K562 (cell line): ENCODE data around the gene CHSY1. TPM values are rescaled to one million over a fixed set of nuclear protein-coding genes. Genes with fewer than 3 reads are reported as not detected.

Experiments used
- ATAC-seq: fragments of 200-7000 bp; cut with Tn5 transposase; 3 replicates; pipeline ENCODE4 v1.9.1; 2020; ENCODE audit warnings: moderate library complexity
- BruUV-seq: library from RNA; stranded (reverse); fragments of 400-500 nt; replicated peaks from 2 replicates; lab custom pipeline; 2021; lab: Mats Ljungman, UMichigan
- CTCF ChIA-PET: fragments of 300-600 bp; formaldehyde crosslinking; extraction: SDS; loops from one replicate; lab custom pipeline; 2021; ENCODE audit warnings: low intra/inter-chr PET ratio; lab: Yijun Ruan, JAX
- POLR2A ChIA-PET: fragments of 300-600, 350-650 bp; sonication (Branson Sonifier 250); formaldehyde crosslinking; extraction: SDS; loops from one replicate; lab custom pipeline; 2021; ENCODE audit warnings: antibody characterized with exemption, inconsistent platforms; lab: Yijun Ruan, JAX
- DNase-seq, 4 experiments: peaks; one replicate each; pipeline versions ENCODE4 v3.0.0 to v3.0.0-alpha.2; 2011 to 2018; ENCODE audit warnings: low spot score in 3 of 4, mixed read lengths in 3 of 4; ENCODE audit errors: extremely low read depth in 1 of 4
- FAIRE-seq: peaks from 2 replicates; lab custom pipeline; 2011; peaks lifted over from hg19 to GRCh38; lab: Jason Lieb, UNC
- H2AFZ ChIP-seq: 2 replicates; pipeline ENCODE4 v1.6.0; 2011; ENCODE audit warnings: low read depth, low read length, control low read depth, inconsistent platforms
- H3K27ac ChIP-seq: fragments of 200-600 bp; 3 replicates; pipeline ENCODE4 v1.8.0; 2011; ENCODE audit warnings: low read depth, mild to moderate bottlenecking, control low read depth, inconsistent platforms, low read length, moderate library complexity, mixed read lengths; ENCODE audit errors: extremely low read depth
- H3K27me3 ChIP-seq, 2 experiments: fragments of 300-600 bp in 1 of 2; 2 replicates in 1 of 2; 3 replicates in 1 of 2; pipeline versions ENCODE4 v1.6.0 to v1.8.0; 2011; ENCODE audit warnings: inconsistent platforms in 2 of 2, low read length in 2 of 2, mild to moderate bottlenecking in 1 of 2, mixed read lengths in 1 of 2, moderate library complexity in 1 of 2; ENCODE audit not compliant: control insufficient read depth in 2 of 2, insufficient read depth in 2 of 2
- H3K36me3 ChIP-seq: fragments of 300-600 bp; 3 replicates; pipeline ENCODE4 v1.8.0; 2011; ENCODE audit warnings: mild to moderate bottlenecking, low read length, inconsistent platforms; ENCODE audit not compliant: control insufficient read depth, insufficient read depth
- H3K4me1 ChIP-seq, 2 experiments: fragments of 200-600 bp in 1 of 2; replicated peaks in 1 of 2; 2 replicates in 1 of 2; 3 replicates in 1 of 2; pipeline versions ENCODE4 v1.5.1 to v1.8.0; 2011; ENCODE audit warnings: inconsistent platforms in 2 of 2, low read length in 2 of 2, mild to moderate bottlenecking in 1 of 2, mixed read lengths in 1 of 2, moderate library complexity in 1 of 2; ENCODE audit not compliant: control insufficient read depth in 2 of 2, insufficient read depth in 2 of 2
- H3K4me2 ChIP-seq: 2 replicates; pipeline ENCODE4 v1.6.1; 2011; ENCODE audit warnings: low read length, control low read depth, inconsistent platforms, mixed read lengths; ENCODE audit not compliant: insufficient read depth
- H3K4me3 ChIP-seq: fragments of 200-600 bp; sonication (generic), shearing (Covaris generic); 2 replicates; pipeline ENCODE4 v1.5.1; 2016; ENCODE audit warnings: control low read depth, inconsistent platforms
- H3K79me2 ChIP-seq: fragments of 200-600 bp; 3 replicates; pipeline ENCODE4 v1.8.0; 2011; ENCODE audit warnings: low read length, inconsistent platforms; ENCODE audit not compliant: control insufficient read depth, insufficient read depth
- H3K9ac ChIP-seq, 2 experiments: 2 replicates each; pipeline versions ENCODE4 v1.6.0 to v1.6.1; 2011; ENCODE audit warnings: low read depth in 2 of 2, low read length in 2 of 2, control low read depth in 1 of 2, inconsistent platforms in 1 of 2, mild to moderate bottlenecking in 1 of 2, mixed read lengths in 1 of 2; ENCODE audit not compliant: insufficient read depth in 1 of 2
- H3K9me1 ChIP-seq: one replicate; pipeline ENCODE4 v1.6.0; 2011; ENCODE audit warnings: inconsistent platforms, mild to moderate bottlenecking, low read length, moderate library complexity; ENCODE audit not compliant: control insufficient read depth, insufficient read depth
- H3K9me3 ChIP-seq: replicated peaks from 2 replicates; pipeline ENCODE4 v1.5.1; 2011; ENCODE audit warnings: low read depth, low read length, inconsistent platforms; ENCODE audit not compliant: control insufficient read depth, insufficient read depth
- H4K20me1 ChIP-seq: replicated peaks from 2 replicates; pipeline ENCODE4 v1.6.1; 2011; ENCODE audit warnings: low read length, inconsistent platforms, mixed read lengths; ENCODE audit not compliant: control insufficient read depth, insufficient read depth
- CEBPB ChIP-seq: fragments of 450-650 bp; IDR thresholded peaks from 2 replicates; pipeline ENCODE4 v1.6.1; 2016; ENCODE audit warnings: missing genetic modification characterization, missing compliant biosample characterization
- CREB5 ChIP-seq: fragments of 250-450 bp; sonication (Bioruptor Pico); IDR thresholded peaks from 2 replicates; pipeline ENCODE4 v1.5.0; 2020; ENCODE audit warnings: mild to moderate bottlenecking
- EGR1 ChIP-seq: fragments of 450-650 bp; conservative IDR thresholded peaks from 2 replicates; pipeline ENCODE4 v1.6.1; 2017; ENCODE audit warnings: mild to moderate bottlenecking
- FOSL1 ChIP-seq: fragments of 200-800 bp; sonication (Bioruptor generic); conservative IDR thresholded peaks from 2 replicates; pipeline ENCODE4 v1.6.1; 2016; ENCODE audit warnings: missing genetic modification characterization, missing compliant biosample characterization
- MYC ChIP-seq, 2 experiments: fragments of 250-450 bp in 1 of 2; sonication (Bioruptor Pico) in 1 of 2; IDR thresholded peaks; 2 replicates each; pipeline versions ENCODE4 v1.5.1 to v1.6.1; 2012 to 2021; ENCODE audit warnings: low read depth in 2 of 2, borderline replicate concordance in 1 of 2, improper control_type of control experiment in 1 of 2, low read length in 1 of 2, mild to moderate bottlenecking in 1 of 2, moderate library complexity in 1 of 2
- POLR2G ChIP-seq: fragments of 200-400 bp; formaldehyde crosslinking; IDR thresholded peaks from 2 replicates; pipeline ENCODE4 v1.6.1; 2017; ENCODE audit warnings: low read depth, mild to moderate bottlenecking, antibody characterized with exemption, low read length, moderate library complexity
- POLR3G ChIP-seq: IDR thresholded peaks from 2 replicates; pipeline ENCODE4 v1.6.1; 2011; ENCODE audit not compliant: insufficient read length, insufficient replicate concordance; ENCODE audit errors: extremely low read depth
- PPARD ChIP-seq: fragments of 250-450 bp; sonication (Bioruptor Pico); IDR thresholded peaks from 2 replicates; pipeline ENCODE4 v1.8.0; 2022; ENCODE audit warnings: inconsistent platforms, mild to moderate bottlenecking, moderate library complexity
- SAP30 ChIP-seq: fragments of 200-600 bp; sonication (generic); IDR thresholded peaks from 2 replicates; pipeline ENCODE4 v1.6.1; 2012; ENCODE audit warnings: borderline replicate concordance, low read depth, mild to moderate bottlenecking, moderate library complexity, low read length, control low read depth, inconsistent platforms; ENCODE audit not compliant: insufficient read depth, poor library complexity, severe bottlenecking
- ZNF12 ChIP-seq: sonication (generic); formaldehyde crosslinking; IDR thresholded peaks from 2 replicates; pipeline ENCODE4 v1.4.0; 2020; ENCODE audit warnings: mild to moderate bottlenecking, missing genetic modification reagents
- WGBS: fragments of 100-300 bp; shearing (Covaris generic); methylation state at CpG from one replicate; pipeline ENCODE4 v1.1.6; 2016; ENCODE audit warnings: low coverage, mixed read lengths; ENCODE audit not compliant: insufficient coverage; ENCODE audit errors: missing lambda C conversion rate; 5-methylcytosine and 5-hydroxymethylcytosine counted together
- in situ Hi-C: fragments of 300-500 bp; cut with MboI; formaldehyde crosslinking; loops from 4 replicates; pipeline ENCODE4 v1.15.0; 2018; ENCODE audit warnings: inconsistent platforms, mixed read lengths
- intact Hi-C: fragments of 100-400 bp; cut with micrococcal nuclease; formaldehyde crosslinking; loops from 2 replicates; pipeline ENCODE4 v1.14.2; 2022
- polyA plus RNA-seq, 8 experiments: library from polyadenylated mRNA; depleted of rRNA in 4 of 8; stranded (reverse) in 5 of 8; unstranded in 3 of 8; fragments of >200 nt; fragmentation: Nextera tagmentation in 2 of 8; fragmentation: Illumina TruSeq in 1 of 8; extraction: Ambion mirVana in 2 of 8; extraction: Trizol in 1 of 8; gene quantifications; 2 replicates each; pipeline versions ENCODE4 v1.2.1 to v1.2.3, GENCODE V29; 2011 to 2014; ENCODE audit warnings: inconsistent platforms in 1 of 8, missing spikeins in 1 of 8
- total RNA-seq, 7 experiments: library from RNA; depleted of rRNA in 6 of 7; stranded (reverse); fragments of >200 nt in 6 of 7; fragmentation: Illumina TruSeq in 2 of 7; extraction: Trizol in 2 of 7; gene quantifications; 2 replicates each; pipeline versions ENCODE4 v1.2.1 to v1.2.3, GENCODE V29; 2011 to 2021; ENCODE audit warnings: low replicate concordance in 1 of 7

The CHSY1 gene
- total and polyA plus RNA-seq, 9 of the 15 experiments (the other 6 are each of a cell fraction or from before 2014, with no cell fraction given), result 7.0 to 16.4 (median 13.4) TPM

- H4K20me1 ChIP-seq, result peaks cover 6% of the 10 kb centered on the region; the same call in 1 of the 2 replicates
- H3K79me2 ChIP-seq, result peaks cover 58% of the 10 kb centered on the region
Observed at GRCh38 chr15:101207867-101208288, 44.0 kb downstream of the CHSY1 start.

GRCh38 chr15:101206176-101206591 is 45.7 kb downstream of the CHSY1 start:
- H3K4me1 ChIP-seq, result peaks cover 0 to 3% of the 10 kb centered on the region in 2 experiments; a peak in 3 of 5 replicates
- no peaks in the 10 kb centered on the region for H3K27me3 ChIP-seq
- H3K27ac ChIP-seq, result no peak overlapping the region
- TF ChIP-seq CREB5 (CRISPR knock-in tag) (no peak), PPARD (CRISPR knock-in tag) (no peak), MYC (IDR thresholded peaks at IDR 0.05; ENCODE audit: low read depth, low read length) (no peak), MYC (CRISPR knock-in tag; IDR thresholded peaks at IDR 0.05; ENCODE audit: borderline replicate concordance, low read depth) (no peak), FOSL1 (tag) (peak; percentile 36), POLR2G (no peak), EGR1 (peak; percentile 53; the same call in 1 of the 2 replicates)
- TF ChIP-seq, all 486 proteins: peak for 2
- in situ Hi-C loops (no loop called here), intact Hi-C loops (no loop called here)
- Histone ChIP-seq H3K9ac (peak overlapping the region in 1 of 2 experiments; percentile 62; a peak in 1 of 4 replicates), H3K36me3 (no peaks in the 10 kb centered on the region), H2AFZ (no peak overlapping the region), H3K9me1 (no peaks in the 10 kb centered on the region), H4K20me1 (peaks cover 13% of the 10 kb centered on the region; the same call in 1 of the 2 replicates), H3K79me2 (peaks cover 56% of the 10 kb centered on the region), H3K4me2 (no peak overlapping the region), H3K4me3 (no peak overlapping the region), H3K9me3 (no peaks in the 10 kb centered on the region)
- POLR2A ChIA-PET, result interaction anchor here (0.5 to 1.3 kb wide), 3 partner anchors 10 to 33 kb away, joined by 3 to 4 read pairs (median 3); no protein-coding TSS in a partner anchor
- no peak for ATAC-seq
- DNase-seq, result no peak
- no peak for FAIRE-seq
- BruUV-seq, result no TSS peak
- CTCF ChIA-PET, result no interaction called here
- WGBS, result 65% methylated on average over 12 of the region's 12 CpGs

More at GRCh38 chr15:101207867-101208288, 44.0 kb downstream of the CHSY1 start:
- FAIRE-seq, result no peak
- WGBS, result 64% methylated on average over 5 of the region's 5 CpGs
- in situ Hi-C loops, result no loop called here
- CTCF ChIA-PET, result no interaction called here
- no peak overlapping the region for H3K9ac ChIP-seq
- peaks cover 0 to 3% of the 10 kb centered on the region in 2 experiments; a peak in 2 of 5 replicates for H3K4me1 ChIP-seq
- H2AFZ ChIP-seq, result no peak overlapping the region
- BruUV-seq, result no TSS peak
- H3K36me3 ChIP-seq, result no peaks in the 10 kb centered on the region
- TF ChIP-seq CEBPB (tag) (no peak), SAP30 (no peak), ZNF12 (CRISPR knock-in tag) (no peak), POLR3G (no peak)
- TF ChIP-seq, all 486 proteins: peak for 0
- DNase-seq (no peak), ATAC-seq (no peak)
- no peak overlapping the region for H3K4me2 ChIP-seq
- intact Hi-C loops, result no loop called here
- no peak overlapping the region for H3K27ac ChIP-seq
- POLR2A ChIA-PET, result no interaction called here
- H3K9me1 ChIP-seq, result no peaks in the 10 kb centered on the region
- H3K27me3 ChIP-seq, result no peaks in the 10 kb centered on the region
- no peaks in the 10 kb centered on the region for H3K9me3 ChIP-seq
- no peak overlapping the region for H3K4me3 ChIP-seq
